ENCODE results near the gene IPO9.

- TF ChIP-seq CTCF (IDR thresholded peaks at IDR 0.05; ENCODE audit: insufficient read depth, low read depth, low read length) (no peak), EZH2 (IDR thresholded peaks at IDR 0.05; ENCODE audit: insufficient read depth, low read length) (no peak)
Measured at GRCh38 chr1:201848230-201848629, 19.3 kb downstream of the IPO9 start.

Measured in astrocyte (in vitro differentiated cells and primary cell).